ENCODE measurements around the gene PLXDC1. TPM values are rescaled to one million over a fixed set of nuclear protein-coding genes. Genes with fewer than 3 reads are reported as not detected.

Gene PLXDC1
- total and polyA plus RNA-seq, 2 of the 8 experiments (the other 6 are each of a cell fraction or from before 2014, with no cell fraction given): 4.1 to 14.6 TPM

- no peak for TF ChIP-seq NRF1 (IDR thresholded peaks at IDR 0.05; ENCODE audit: low read depth, low read length)
- no peak for TF ChIP-seq EGR1 (IDR thresholded peaks at IDR 0.05; ENCODE audit: borderline replicate concordance, low read depth, low read length)
- TF ChIP-seq ATF3 (IDR thresholded peaks at IDR 0.05; ENCODE audit: insufficient read depth, low read depth, low read length): no peak
- TF ChIP-seq SP2 (IDR thresholded peaks at IDR 0.05; ENCODE audit: low read length): no peak
- TF ChIP-seq CREB1 (IDR thresholded peaks at IDR 0.05): no peak
- no peak for TF ChIP-seq ZNF274 (IDR thresholded peaks at IDR 0.05; ENCODE audit: borderline replicate concordance, extremely low read depth, low read length)
- no peak for TF ChIP-seq SIX5 (IDR thresholded peaks at IDR 0.05; ENCODE audit: low read depth, low read length)
- no peak for TF ChIP-seq JUND (IDR thresholded peaks at IDR 0.05; ENCODE audit: low read length)
- TF ChIP-seq YY1 (IDR thresholded peaks at IDR 0.05; ENCODE audit: low read depth, low read length): no peak
Measured at GRCh38 chr17:39051001-39051585, 100.3 kb downstream of the PLXDC1 start (continued).

Data from H1 (cell line).